HG02885 (cell line): Measurements from ENCODE around the gene ATAD3B.

Experiments used
- ATAC-seq: cut with Tn5 transposase; IDR thresholded peaks from one replicate; pipeline ENCODE4 v1.9.1; 2021; ENCODE audit warnings: mild to moderate bottlenecking; ENCODE audit not compliant: unreplicated experiment, poor library complexity

ATAD3B gene

DNA sequence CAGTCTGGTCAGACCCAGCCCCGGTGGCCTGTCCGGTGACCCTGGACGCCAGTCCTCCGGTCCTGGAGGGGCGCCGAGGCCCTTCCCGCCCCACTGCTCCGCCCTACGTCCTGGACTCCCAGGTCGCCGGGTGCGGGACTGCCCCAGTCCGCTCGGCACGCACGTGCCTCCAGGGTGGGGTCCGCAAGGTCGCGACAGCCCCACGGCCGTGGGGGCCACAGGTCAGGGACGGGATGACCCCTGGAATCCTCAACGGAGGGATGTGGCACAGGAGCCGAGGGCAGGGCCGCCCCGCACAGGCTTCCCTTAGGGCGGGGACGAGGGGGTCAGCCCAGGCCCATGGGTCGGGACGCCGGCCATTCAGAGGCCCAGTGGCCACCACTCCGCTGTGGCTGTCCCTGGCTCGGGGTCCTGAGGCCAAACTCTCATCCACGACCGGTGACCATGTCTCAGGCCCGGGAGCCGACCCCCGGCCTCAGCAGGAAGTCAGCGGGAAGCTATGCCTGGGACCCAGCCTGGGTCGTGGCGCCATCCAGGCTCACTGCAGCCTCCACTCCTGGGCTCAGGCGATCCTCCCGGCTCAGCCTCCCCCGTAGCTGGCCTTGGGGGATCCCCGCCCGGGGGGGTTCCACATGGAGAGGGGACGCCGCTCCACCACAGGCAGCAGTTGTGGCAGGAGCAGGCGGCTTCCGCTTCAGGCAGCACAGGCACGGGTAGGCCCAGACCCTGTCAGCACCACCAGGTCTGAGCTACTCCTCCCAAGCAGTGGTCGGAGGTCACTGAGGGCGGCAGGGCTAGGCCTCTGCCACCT, 69.5 kb downstream of the ATAD3B start:
- no peak for ATAC-seq

DNA sequence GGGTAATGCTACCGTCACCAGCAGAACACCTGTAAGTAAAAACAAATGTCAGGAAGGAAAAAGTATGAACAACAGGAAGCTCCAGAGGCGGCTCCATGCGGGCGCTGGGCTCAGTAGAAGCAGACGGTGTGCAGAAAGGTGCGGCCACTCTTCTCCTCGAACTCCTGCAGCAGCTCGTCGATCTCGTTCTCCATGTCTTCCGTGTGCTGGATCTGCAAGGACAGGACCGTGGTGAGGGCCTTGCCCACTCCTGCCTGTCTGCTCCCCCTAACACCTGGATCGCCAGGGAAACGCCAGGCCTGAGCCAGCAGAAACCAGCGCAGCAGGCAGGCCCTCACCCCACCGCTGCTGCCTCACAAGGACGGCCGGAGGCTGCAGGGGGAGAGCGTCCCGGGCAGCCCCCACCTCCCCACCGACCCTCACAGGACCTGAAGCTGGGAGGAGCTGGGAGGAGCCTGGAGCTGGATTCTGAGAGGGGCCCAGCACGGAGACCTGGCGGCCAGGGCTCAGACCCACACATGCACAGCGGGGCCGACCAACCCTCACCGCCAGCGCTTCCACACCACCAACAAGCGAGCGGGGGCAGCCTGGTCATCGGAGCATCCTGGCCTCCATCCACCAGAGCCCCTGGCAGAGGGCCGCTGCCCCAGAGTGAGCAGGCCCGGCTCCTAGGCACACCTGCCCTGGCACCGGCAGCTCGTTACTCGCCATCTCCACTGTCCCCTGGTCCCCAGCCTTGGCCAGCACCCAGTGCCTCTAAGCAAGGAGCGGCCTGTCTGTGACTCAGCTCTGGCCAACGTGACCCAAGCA, 70.6 kb downstream of the ATAD3B start:
- no peak for ATAC-seq

DNA sequence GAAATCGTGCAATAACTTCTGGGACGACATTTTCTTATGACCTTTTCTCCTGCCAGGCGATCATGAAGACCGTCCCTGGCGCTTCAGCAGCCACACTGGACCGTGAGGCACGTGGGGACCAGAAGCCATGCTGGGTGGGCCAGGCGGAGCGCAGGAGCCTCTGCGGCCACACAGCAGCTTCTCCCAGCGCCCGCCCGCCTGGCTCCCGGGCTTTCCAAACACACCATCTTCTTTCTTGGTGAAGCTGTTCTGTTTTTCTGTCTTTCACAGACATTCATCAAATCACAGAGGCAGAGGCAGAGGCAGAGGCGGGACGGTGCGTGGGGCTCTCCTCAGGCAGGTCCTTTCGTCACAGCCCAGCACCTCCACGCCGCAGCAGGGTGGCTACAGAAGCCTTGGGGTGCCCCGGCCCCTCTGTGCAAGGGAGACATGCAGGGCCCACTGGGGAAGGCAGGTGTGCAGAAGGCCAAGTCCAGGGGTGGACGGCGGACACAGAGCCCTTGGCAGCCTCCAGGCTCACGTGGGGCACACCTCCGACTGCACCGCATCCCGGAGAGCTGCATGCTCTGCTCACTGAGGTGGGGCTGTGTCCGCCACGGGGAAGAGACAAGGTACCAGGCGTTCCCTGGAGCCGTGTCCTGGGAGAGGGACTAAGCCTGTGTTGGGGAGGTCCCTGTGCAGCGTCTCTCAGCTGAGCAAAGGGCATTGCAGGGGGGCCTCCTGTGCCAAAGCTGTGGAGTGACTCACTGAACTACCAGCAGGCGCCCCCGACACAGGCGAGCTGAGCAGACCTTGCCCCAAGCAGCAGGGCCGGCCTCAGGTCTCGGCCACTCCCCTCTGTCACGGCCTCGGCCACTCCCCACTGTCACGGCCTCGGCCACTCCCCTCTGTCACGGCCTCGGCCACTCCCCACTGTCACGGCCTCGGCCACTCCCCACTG, 71.5 kb downstream of the ATAD3B start:
- ATAC-seq, result no peak

DNA sequence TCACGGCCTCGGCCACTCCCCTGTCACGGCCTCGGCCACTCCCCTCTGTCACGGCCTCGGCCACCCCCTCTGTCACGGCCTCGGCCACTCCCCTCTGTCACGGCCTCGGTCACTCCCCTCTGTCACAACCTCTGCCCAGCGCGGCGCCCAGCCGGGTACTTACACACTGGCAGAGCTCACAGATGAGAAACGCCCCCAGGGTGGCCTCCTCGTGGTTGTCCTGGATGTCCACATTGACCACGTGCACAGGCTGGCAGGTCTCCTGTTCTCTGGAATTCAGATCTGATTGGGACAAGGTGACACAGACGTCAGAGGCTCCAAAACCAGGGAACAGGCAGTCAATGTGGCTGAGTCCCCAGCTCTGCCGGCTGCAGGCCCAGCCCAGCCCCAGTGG, 72.1 kb downstream of the ATAD3B start:
- ATAC-seq, result no peak

DNA sequence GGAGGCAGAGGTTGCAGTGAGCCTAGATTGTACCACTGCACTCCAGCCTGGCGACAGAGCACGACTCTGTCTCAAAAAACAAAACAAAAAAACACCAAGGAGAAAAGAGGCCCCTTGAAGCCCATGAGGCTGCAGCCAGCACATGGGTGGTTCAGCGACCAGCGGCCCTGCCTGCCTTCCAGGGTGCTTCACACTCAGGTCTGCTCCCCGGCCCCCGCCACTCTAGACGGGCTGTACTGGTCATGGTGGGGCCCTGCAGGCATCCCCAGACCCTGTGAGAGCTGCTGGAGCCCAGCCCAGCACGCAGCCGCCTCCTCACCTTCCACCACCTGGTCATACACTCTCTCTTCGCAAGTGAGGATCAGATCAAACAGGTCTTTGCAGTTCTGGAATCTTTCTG, 73.0 kb downstream of the ATAD3B start:
- ATAC-seq, result no peak
